ENCODE results near the gene TMSB15A.
"Not testable (repeated sequence)": the region's sequence is repeated elsewhere in the genome, so short reads cannot be mapped to it uniquely, and the experiment has no call there.

TMSB15A gene

DNA sequence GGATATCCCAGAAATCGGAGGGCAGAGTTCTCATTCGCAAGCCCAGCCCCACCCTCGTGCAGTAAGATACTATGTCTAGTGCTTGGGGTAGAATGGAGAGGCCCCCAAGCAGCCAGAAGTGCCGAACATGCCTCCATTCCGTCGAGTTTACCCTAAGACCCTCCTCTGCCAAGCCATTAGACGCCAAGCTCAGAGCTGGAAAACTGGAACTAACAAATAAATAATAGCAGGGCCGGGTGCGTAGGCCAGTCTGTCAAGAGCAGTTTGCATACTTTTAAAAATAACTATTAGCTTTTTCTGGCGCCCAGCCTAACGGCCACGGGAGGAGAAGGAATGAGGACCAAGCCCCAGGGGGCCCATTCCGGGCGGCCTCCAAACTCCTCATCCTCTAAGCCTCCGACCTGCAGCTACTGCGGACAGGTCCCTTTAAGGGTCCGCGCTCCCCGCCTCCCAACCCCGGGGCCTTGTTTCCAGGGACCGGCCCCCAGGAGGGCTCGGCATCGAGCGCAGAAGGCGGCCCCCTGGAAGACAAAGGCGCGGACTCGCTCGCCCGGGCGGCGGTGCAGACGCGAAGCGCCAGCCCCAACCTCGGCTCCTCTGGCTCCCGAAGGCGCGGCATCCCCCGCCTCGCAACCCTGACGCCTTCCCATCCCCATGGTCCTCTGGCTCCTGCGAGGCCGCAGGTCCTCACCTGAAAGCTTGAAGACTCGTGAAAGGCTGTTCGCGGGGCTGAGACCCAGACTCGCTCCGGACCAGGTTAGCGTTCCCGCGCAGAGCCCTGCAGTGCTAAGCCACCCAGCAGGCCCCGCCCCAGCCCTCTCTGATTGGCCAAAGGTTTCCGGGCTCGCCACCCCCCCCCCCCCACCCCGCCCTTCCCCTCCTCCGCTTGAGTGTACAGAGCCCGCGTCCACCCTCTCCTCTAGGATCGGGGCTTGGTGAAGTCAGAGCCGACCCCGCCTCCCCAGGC lies at the start of gene TMSB15A:
Gene TMSB15A (minus strand): TSS at position 765 of the 967 bp plus-strand sequence.
- DNase-seq = peak; percentile 58

DNA sequence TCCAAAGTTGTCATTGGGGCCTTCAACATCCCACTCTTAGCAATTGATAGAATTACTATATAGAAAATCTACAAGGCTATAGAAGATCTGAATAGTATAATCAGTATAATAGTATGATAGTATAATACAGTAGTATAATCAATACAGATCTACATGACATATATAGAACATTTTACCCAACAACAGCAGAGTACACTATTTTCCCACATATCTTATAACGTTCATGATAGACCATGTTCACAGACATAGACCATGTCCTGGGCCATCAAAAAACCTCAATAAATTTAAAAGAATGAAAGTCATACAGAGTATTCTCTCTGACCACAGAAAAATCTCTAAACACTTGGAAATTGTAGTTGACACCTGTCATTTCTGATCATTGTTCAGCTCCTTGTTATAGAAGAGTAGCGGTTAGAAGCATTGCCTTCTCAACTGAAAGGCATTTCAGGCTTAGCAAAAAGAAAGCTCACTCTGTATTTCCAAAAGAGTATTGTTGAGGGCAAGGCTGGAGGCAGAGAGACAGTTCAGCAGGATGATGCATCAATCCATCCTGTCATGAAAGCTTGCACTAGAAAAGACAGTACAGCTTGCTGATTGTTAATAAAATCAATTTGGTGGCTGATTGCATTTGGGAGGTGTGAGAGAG lies 44.0 kb upstream of the TMSB15A start:
- DNase-seq = no peak

DNA sequence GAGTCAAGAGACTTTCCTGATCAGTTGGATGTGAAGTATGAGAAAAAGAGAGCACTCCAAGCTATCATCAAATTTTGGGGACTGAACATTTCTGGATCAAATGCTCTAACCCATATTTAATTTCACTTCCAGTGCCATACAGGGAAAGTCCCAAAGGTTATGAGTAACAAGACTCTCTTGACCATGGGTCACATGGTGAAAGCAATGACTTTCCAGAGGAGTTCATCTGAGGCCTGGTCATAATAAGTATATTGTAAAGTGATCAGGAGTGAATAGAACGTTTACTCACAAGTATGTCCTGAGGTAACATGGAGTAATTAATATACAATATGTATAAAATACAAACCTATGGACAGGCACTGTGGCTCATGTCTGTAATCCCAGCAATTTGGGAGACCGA lies 42.1 kb upstream of the TMSB15A start:
- DNase-seq = no peak

DNA sequence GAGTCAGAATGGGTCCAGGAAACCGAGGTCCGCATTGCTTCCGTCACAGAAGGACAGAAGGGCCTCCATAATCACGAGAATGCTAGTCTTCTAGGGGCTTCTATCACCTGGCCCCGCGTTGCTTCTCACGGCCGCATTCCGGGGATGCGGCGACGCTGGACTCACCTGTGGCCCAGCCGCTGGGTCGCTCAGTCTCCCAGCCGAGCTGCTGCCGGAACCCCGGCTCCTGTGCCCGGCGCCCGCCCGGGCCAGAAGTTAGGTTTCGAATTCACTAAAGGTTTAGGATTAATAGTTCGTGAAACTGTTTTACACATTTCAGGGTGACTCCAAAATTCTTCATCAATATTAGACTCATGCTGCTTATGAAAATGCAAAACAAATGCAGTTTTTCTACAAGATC lies 31.7 kb upstream of the TMSB15A start:
- DNase-seq = no peak

DNA sequence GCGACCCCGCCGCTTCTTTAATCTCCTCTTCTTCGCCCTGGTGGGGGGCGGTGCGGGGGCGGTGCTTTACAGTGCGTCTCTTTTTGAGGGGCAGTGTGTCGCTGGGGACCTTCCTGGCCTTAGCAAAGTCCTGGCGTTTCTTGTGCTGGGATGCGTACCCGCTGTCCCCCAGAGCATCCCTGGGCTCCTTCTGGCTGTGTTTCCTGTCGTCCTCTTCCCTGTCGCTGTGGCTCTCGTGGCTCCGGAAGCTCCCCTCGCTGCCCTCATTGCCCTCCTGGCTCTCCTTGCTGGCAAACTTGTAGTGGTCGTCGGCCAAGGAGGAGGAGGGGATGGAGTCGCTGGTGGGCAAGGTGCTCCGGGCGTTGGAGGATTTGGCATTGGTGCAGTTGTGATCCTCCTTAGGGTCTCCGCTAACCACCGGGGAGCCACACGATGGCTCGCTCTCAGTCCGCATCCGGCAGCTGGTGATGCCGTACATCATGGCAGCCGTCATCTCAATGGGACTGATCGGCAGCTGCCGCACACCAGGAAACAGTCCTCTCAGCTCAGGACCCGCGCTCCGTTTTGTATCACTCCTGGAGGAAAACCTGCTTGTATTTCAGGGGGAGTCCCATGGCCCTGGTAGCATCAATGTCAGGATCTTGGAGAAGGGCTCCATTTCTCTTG lies 30.4 kb upstream of the TMSB15A start:
- no peak for DNase-seq

DNA sequence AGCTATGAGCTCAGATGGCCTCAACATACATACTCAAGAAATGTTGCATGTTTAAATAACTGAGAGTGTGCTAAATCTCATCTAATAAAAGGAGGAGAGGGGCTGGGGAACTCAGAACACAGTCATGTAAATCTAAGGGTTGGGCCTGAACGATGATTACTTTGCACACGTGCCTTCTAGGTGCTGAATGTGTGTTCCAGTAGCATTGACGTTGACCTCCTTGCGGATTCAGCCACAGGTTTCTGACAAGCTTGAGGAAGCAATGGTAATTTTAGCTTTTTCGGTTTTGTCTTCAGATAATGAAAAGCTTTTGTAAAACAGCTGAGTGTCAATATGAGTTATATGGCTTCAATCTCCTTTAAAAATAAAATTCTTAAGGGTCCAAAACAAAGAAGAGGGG lies 29.6 kb upstream of the TMSB15A start:
- not testable (repeated sequence) for DNase-seq

DNA sequence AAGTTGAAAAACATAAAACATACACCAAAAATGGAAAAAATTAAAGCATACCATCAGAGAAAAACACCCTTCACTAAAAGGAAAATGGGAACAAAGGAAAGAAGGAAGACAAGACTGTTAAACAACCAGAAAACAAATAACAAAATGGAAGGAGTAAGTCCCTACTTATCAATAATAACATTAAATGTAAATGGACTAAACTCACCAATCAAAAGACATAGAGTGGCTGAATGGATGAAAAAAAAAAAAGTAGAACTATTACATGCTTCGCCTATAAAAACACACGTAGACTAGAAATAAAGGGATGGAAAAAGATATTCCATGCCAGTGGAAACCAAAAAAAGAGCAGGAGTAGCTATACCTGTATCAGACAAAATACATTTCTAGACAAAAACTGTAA lies 19.4 kb upstream of the TMSB15A start:
- DNase-seq = no peak

DNA sequence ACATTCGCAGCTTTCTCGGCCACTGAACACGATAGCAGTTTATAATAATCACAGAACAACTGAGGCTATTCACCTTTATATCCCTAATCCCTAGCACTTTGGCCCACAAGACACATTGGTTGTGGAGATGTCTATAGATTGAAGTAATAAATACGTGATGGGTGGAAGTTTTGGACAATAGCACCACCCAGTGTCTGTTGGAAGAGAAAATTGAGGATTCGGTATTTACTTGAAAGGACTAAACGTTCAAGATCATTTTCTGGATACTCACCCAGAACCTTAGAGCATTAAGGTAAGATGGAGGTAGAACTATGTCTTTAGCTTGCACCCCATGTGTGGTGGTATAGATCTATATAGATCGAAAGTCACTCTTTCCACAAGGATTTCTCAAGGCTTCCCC lies 787 bp upstream of the TMSB15A start:
- DNase-seq = peak; percentile 24

DNA sequence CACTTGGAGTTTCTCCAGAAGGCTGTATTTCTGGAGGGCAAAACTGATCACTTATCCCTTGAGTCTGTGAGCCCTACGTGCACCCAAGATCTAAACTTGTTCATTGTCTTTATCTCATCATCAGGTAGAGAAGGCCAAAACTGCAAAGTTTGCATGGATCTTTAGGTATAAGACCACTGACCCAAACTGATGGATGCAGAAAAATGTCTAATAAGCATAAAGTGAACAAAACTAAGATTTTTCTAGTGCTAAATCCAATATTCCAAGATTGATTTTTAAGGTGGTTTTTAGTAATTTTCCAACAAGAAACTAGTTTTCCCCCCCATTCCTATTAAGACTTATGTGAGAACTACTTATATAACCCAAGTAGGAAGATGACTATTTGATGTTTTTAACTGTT lies 2.0 kb downstream of the TMSB15A start:
- DNase-seq = no peak

DNA sequence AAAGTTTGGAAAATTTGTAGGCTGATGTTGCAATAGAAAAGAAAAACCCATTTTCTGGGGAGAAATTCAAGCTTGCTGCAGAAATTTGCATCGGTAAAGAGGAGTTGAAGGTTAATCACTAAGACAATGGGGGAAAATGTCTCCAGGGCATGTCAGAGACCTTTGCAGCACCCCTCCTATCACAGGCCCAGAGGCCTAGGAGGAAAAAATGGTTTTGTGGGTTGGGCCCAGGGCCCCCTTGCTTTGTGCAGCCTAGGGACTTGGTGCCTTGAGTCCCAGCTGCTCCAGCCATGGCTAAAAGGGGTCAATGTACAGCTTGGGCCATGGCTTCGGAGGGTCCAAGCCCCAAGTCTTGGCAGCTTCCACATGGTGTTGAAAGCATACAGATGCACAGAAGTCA lies 17.8 kb downstream of the TMSB15A start:
- no peak for DNase-seq

DNA sequence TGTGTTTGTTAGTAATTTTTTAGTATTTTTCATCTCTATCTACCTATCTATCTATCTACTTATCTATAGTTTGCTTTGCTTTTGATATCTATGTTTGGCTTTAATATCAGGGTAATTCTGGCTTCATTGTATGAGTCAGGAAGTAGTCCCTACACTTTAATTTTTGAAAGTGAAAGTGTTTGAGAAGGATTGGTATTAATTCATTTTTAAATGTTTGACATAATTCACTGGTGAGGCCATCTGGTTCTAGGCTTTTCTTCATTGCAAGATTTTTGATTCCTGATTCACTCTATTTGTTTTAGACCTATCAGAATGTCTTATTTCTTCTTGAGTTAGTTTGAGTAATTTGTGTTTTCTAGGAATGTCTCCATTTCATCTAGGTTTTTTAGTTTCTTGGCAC lies 24.8 kb downstream of the TMSB15A start:
- no peak for DNase-seq

DNA sequence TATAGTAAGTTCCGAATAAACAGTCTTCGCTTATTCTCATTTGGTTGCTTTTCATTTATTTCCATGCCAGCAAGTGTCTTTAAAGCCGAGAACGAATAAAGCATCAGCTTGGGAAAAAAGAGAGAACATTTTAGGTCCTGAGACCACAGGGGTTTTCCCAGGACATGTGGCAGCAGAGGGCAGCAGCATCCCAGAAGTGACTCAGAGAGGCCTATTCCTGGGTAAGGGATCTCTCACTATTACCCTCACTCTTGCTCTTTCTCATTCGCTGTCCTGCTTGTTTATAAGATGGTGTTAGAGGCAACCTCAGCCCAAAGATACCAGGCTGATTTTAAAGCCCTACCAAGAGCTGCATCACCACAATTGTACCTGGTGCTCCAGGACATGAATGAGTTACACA lies 37.8 kb downstream of the TMSB15A start:
- DNase-seq = not testable (repeated sequence)

DNA sequence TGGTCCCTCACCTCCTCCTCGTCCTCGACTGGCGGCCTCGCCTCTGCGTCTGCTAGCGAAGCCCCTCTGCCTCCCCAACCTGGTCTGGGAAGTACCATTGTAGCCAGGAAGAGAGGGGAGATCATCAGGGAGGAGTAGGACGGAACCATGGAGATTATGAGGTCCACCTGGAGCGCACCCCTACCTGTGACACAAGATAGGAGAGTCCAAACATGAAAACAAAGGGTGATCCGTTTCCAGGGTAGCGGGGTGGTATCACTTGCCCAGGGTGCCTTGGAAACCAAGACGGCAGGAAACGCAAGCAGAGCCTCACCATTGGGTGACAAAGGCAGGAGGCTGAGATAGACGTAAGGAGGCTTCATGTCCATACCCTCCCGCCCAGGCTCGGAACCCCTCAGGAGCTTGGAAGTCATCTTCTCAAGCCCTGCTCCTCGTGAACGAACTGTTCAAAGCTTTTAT lies 44.7 kb downstream of the TMSB15A start, which contains the start of gene TCP11X2:
Gene TCP11X2 (minus strand): TSS at position 51 of the 459 bp plus-strand sequence.
- DNase-seq = not testable (repeated sequence)

DNA sequence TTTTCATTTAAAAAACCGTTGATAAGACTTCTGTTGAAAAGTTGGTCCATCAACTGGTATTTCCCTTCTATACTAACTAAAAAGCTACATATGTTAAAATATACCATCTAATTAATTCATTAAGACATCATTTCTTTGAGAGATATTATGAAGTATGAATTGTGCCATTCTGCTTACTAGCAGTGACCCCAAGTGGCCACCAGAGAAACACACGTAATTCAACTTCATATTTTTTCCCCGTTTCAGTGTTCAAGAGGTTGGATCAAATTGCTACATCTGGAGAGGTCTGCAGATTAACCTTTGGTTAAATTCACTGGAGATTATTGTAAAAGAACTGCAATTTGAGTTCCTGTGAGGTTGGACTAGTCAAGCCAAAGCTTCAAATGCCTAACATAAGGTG lies 46.3 kb downstream of the TMSB15A start:
- DNase-seq = not testable (repeated sequence)
